ENCODE results near the gene BEGAIN.

GRCh38 chr14:100570726-100571454, 16.3 kb downstream of the BEGAIN start:
- TF ChIP-seq POLR2A (IDR thresholded peaks at IDR 0.05) (no peak), CTCF (IDR thresholded peaks at IDR 0.05) (no peak)

Data from adrenal gland (tissue), 5 donors.